Panc1 (cell line): Measurements from ENCODE around the gene SH3PXD2B.

Experiments
- CTCF ChIP-seq: fragments of 450-650 bp; IDR thresholded peaks from 2 replicates; pipeline ENCODE4 v1.5.1; 2017; ENCODE audit warnings: mild to moderate bottlenecking
- POLR2AphosphoS5 ChIP-seq: IDR thresholded peaks from 2 replicates; pipeline ENCODE4 v1.6.1; 2012; ENCODE audit warnings: mild to moderate bottlenecking, low read depth, low read length, moderate library complexity
- REST ChIP-seq, 2 experiments: IDR thresholded peaks; 2 replicates each; pipeline ENCODE4 v1.6.1; 2011 to 2012; ENCODE audit warnings: low read depth in 2 of 2, control low read depth in 1 of 2, low read length in 1 of 2, mild to moderate bottlenecking in 1 of 2, moderate library complexity in 1 of 2; ENCODE audit not compliant: insufficient read depth in 1 of 2

- TF ChIP-seq REST (IDR thresholded peaks at IDR 0.05; ENCODE audit: insufficient read depth in 1 of 2, low read depth in 2 of 2, low read length in 1 of 2) (no peak), POLR2AphosphoS5 (no peak), CTCF (no peak)
Observed at GRCh38 chr5:172417130-172417841, 37.0 kb downstream of the SH3PXD2B start.
